ENCODE measurements around the gene MLF2.

The MLF2 gene

GRCh38 chr12:6752921-6753771 is at the start of gene MLF2:
Gene MLF2 (minus strand): TSS chr12:6753141. CDS start chr12:6752334, 807 bp downstream.
- peak; percentile 96 to 97 (median 96) for DNase-seq (ENCODE audit: low read depth in 3 of 3)

- DNase-seq (ENCODE audit: low read depth in 3 of 3) = no peak
These were observed 46.2 kb upstream of the MLF2 start for GRCh38 chr12:6799147-6799546.

- no peak for DNase-seq (ENCODE audit: low read depth in 3 of 3)
These were observed 43.6 kb upstream of the MLF2 start for GRCh38 chr12:6796576-6796975.

GRCh38 chr12:6795088-6795487 is 42.1 kb upstream of the MLF2 start:
- no peak for DNase-seq (ENCODE audit: low read depth in 3 of 3)

- no peak for DNase-seq (ENCODE audit: low read depth in 3 of 3)
These were observed 39.7 kb upstream of the MLF2 start for GRCh38 chr12:6792522-6793201.

GRCh38 chr12:6791931-6792520 is 39.1 kb upstream of the MLF2 start:
- no peak for DNase-seq (ENCODE audit: low read depth in 3 of 3)

- no peak for DNase-seq (ENCODE audit: low read depth in 3 of 3)
These were observed 37.7 kb upstream of the MLF2 start for GRCh38 chr12:6790496-6791150.

- peak; percentile 66 to 83 (median 79) for DNase-seq (ENCODE audit: low read depth in 3 of 3)
These were observed 36.3 kb upstream of the MLF2 start, which contains the start of gene CD4 for GRCh38 chr12:6788972-6789924. Gene CD4 (plus strand): TSS chr12:6789528. CDS start chr12:6800139, 10,611 bp downstream.

- no peak for DNase-seq (ENCODE audit: low read depth in 3 of 3)
These were observed 34.4 kb upstream of the MLF2 start for GRCh38 chr12:6787309-6787708.

- DNase-seq (ENCODE audit: low read depth in 3 of 3) = no peak
These were observed 33.6 kb upstream of the MLF2 start for GRCh38 chr12:6786416-6787094.

GRCh38 chr12:6784761-6785160 is 31.8 kb upstream of the MLF2 start:
- DNase-seq (ENCODE audit: low read depth in 3 of 3) = no peak

- no peak for DNase-seq (ENCODE audit: low read depth in 3 of 3)
These were observed 31.4 kb upstream of the MLF2 start for GRCh38 chr12:6784296-6784695.

GRCh38 chr12:6783828-6784227 is 30.9 kb upstream of the MLF2 start:
- DNase-seq (ENCODE audit: low read depth in 3 of 3) = no peak

GRCh38 chr12:6782850-6783566 is 30.1 kb upstream of the MLF2 start:
- no peak for DNase-seq (ENCODE audit: low read depth in 3 of 3)

GRCh38 chr12:6782119-6782518 is 29.2 kb upstream of the MLF2 start:
- DNase-seq (ENCODE audit: low read depth in 3 of 3) = no peak

GRCh38 chr12:6780573-6780972 is 27.6 kb upstream of the MLF2 start:
- DNase-seq (ENCODE audit: low read depth in 3 of 3) = no peak

GRCh38 chr12:6779708-6780432 is 26.9 kb upstream of the MLF2 start:
- no peak for DNase-seq (ENCODE audit: low read depth in 3 of 3)

GRCh38 chr12:6778574-6779550 is 25.9 kb upstream of the MLF2 start:
- peak; percentile 76 to 94 (median 80) for DNase-seq (ENCODE audit: low read depth in 3 of 3)
